HG03354 (cell line): ENCODE measurements around the gene CENPS.
"Not testable (repeated sequence)": the region's sequence is repeated elsewhere in the genome, so short reads cannot be mapped to it uniquely, and the experiment has no call there.

Source experiments
- ATAC-seq: cut with Tn5 transposase; IDR thresholded peaks from one replicate; pipeline ENCODE4 v1.9.1; 2021; ENCODE audit warnings: mild to moderate bottlenecking; ENCODE audit not compliant: unreplicated experiment, poor library complexity, severe bottlenecking

CENPS gene

DNA sequence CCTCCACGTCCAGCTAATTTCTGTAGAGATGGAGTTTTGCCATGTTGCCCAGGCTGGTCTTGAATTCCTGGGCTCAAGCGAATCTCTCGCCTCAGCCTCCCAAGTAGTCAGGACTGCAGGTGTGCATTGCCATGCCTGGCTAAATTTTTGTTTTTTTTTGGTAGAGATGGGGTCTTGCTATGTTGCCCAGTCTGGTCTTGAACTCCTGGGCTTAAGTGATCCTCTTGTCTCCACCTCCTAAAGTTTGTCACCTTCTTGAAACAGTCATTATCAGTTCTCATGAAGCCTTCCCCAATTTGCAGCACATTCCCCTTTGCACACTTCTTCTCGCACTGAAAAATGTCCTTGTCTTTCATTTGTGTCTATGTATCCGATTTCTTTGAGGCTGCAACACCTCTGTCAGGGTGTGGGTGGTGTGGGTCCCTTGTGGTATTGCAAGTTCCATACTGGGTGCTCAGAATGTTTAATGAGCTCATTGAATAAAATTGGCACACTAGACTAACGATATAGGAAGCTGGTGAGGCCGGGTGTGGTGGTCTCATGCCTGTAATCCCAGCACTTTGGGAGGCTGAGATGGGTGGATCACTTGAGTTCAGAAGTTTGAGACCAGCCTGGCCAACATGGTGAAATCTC is 16.7 kb downstream of the CENPS start:
- no peak for ATAC-seq

GRCh38 chr1:10449751-10450150 is 19.5 kb downstream of the CENPS start, which contains the start of gene CORT:
Gene CORT, plus strand, starts transcription at chr1:10450031. Its CDS starts 193 bp downstream, at chr1:10450224.
- ATAC-seq = no peak

- ATAC-seq = no peak
Measured at GRCh38 chr1:10450156-10450814, 20.1 kb downstream of the CENPS start.

GRCh38 chr1:10450836-10451235 is 20.6 kb downstream of the CENPS start:
- ATAC-seq = no peak

DNA sequence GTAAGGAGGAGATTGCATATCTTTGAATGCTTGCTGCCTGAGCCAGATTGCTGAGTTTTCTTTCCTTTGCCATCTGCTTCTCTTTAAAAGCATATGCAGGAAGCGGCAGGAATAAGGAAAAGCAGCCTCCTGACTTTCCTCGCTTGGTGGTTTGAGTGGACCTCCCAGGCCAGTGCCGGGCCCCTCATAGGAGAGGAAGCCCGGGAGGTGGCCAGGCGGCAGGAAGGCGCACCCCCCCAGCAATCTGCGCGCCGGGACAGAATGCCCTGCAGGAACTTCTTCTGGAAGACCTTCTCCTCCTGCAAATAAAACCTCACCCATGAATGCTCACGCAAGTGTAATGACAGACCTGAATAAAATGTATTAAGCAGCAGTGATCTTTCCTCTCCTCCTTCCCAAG is 21.1 kb downstream of the CENPS start:
- ATAC-seq = no peak

GRCh38 chr1:10456048-10456447 is 25.8 kb downstream of the CENPS start:
- no peak for ATAC-seq

GRCh38 chr1:10456661-10457060 is 26.4 kb downstream of the CENPS start:
- no peak for ATAC-seq

DNA sequence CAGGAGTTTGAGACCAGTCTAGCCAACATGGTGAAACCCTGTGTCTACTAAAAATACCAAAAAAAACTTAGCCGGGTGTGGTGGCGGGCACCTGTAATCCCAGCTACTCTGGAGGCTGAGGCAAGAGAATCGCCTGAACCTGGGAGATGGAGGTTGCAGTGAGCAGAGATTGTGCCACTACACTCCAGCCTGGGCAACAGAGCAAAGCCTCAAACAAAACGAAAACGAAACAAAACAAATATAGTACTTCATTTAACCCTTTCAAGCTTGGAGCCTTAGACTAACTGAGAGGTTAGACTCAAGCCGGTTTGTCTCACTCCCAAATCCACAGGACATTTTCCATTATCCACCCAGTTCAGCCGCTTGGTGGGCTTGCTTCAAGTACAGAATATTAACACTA is 27.2 kb downstream of the CENPS start:
- not testable (repeated sequence) for ATAC-seq

GRCh38 chr1:10457875-10458274 is 27.6 kb downstream of the CENPS start:
- ATAC-seq = no peak

- ATAC-seq = no peak
Measured at GRCh38 chr1:10459184-10459583, 29.0 kb downstream of the CENPS start.

DNA sequence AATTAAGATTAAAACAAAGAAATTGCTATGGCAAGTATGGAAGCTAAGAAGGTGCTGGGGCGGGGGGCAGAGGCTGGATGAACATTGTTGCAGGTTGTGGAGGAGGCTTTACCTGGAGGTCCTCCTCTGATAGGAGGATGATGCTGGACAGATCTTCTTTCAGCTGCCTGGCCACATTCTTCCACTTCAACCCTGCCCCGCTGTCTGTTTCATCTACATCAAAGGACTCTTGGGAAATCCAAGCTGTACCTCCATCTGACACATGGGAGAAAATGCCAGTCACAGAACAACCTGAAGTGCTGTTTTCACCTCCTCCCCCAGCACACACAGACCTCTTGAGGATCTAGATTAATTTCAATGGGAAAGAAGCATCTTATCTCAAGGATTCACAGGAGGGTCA is 36.8 kb downstream of the CENPS start:
- ATAC-seq = no peak

DNA sequence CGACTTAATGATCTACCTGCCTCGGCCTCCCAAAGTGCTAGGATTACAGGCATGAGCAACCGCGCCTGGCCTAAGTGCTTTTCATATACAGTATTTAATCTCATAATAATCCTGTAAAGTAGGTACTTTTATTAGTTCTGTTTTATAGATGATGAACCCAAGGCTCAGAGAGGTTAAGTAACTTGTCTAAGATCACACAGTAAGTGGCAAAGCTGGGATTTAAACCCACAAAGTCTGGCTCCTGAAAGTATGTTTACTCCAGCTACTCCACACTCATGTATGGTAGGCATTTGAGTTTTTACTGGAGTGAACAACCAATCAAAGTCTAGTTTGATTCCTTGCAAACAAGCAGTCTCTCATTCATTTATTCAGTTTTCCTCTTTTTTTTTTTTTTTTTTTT is 39.8 kb downstream of the CENPS start:
- ATAC-seq = no peak

GRCh38 chr1:10471411-10472219 is 41.4 kb downstream of the CENPS start:
- peak; percentile 7 for ATAC-seq

DNA sequence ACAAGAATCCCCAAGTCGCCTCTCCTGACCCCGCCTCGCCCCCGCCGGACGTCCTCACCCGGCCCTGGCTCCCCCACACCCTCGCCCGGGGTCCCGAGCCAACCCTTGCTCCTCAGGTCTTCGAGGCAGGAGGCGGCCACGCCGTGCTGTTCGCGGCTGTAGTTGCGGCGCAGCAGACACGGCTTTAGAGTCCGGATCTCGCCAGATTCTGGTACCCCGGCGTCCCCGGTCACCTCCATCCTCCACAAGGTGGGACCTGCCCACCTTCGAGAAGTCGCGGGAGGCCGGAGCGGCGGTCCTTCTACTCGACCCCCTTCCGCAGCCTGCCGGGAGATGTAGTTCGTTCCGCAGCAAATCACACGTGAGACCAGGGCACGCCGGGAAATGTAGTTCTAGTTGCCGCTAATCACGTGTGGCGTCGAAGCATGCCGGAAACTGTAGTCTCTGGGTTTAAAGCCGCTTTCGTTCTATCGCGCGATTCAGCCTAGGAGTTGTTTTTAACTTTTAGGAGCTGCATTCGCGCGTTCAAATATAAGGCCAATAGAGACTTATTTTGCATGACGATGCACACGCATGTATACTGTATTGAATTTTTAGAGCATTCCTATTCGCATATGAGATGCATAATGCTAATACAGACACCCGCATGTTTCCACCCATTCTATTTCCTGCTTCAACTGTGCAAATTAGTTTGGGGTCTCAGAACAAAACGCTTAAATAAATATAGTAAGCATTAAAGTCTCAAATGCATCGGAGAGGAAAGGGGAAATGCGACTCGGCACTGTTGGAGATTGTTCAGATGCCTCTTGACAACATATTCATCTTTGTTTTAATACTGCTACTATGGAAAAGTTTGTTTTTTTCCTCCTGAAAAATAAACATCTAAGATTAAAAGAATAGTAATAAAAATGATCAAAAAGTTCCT is 42.2 kb downstream of the CENPS start, which contains the start of gene DFFA:
DFFA (minus strand) TSS at position 310 of the 925 bp plus-strand sequence; CDS start at position 239, 71 bp downstream.
- ATAC-seq = peak; percentile 85

DNA sequence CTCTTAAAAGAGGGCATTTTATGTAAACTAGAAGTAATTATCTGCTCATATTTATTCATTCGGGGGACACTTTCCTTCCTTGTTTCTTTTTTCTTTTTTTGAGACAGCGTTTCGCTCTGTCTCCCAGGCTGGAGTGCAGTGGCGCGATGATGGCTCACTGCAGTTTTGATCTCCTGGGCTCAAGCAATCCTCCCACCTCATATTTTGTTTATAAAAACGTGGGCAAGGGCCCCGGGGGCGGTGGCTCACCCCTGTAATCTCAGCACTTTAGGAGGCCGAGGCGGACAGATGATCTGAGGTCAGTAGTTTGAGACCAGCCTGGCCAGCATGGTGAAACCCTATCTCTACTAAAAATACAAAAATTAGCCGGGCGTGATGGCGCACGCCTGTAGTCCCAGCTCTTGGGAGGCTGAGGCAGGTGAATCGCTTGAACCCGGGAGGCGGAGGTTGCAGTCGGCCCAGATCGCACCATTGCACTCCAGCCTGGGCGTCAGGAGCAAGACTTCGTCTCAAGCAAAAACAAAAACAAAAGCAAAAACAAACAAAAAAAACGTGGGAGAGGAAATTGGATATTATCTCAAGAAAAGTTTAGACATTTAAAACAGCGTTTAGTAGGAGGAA is 43.0 kb downstream of the CENPS start:
- no peak for ATAC-seq

DNA sequence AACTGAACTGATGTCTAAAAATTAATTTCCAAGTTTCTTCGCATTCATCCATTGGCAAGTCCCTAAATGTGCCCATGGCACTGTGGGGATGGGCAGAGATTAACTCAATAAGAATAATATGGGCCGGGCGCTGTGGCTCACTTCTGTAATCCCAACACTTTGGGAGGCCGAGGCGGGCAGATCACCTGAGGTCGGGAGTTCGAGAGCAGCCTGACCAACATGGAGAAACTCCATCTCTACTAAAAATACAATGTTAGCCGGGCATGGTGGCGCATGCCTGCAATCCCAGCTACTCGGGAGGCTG is 44.0 kb downstream of the CENPS start:
- not testable (repeated sequence) for ATAC-seq

DNA sequence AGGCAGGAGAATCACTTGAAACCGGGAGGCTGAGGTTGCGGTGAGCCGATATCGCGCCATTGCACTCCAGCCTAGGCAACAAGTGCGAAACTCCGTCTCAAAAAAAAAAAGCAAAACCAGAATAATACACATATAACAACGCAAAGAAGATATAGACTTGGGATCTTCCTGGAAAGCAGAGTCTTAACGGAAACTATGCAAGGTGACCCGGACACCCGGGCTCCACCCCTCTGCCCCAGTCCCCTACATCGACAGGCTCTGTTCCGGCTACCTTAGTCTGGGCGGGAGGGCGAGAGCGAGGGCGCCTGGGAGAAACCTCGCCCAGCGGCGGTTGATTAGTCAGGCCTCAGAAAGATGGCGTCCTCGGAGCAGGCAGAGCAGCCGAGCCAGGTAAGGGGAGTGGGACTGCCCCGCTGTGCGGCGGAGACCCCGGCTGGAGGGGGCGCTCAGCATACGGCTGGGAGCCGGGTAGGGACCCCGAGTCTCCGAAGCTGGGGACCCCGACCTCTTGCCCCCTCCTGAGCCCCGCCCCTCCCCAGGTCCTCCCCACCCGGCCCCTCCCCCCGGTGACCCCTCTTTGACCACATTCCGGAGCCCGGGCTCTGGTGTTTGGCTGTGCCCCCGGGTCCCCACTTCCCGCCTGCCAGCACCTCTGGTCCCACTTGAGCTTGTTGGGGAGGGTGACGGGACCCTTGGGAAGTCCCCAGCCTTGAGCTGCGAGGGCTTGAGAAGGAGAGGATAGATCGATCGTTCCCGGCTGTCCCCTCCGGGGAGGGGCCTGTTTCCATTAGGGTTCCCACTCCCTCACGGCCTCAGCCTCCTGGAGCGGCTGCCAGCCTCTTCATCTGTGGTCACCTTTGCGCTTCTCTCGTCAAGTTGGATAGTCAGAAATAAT is 44.6 kb downstream of the CENPS start, which contains the start of gene PEX14:
PEX14 (plus strand) TSS at position 338 of the 895 bp plus-strand sequence; CDS start at position 355, 17 bp downstream.
- ATAC-seq = peak; percentile 76

DNA sequence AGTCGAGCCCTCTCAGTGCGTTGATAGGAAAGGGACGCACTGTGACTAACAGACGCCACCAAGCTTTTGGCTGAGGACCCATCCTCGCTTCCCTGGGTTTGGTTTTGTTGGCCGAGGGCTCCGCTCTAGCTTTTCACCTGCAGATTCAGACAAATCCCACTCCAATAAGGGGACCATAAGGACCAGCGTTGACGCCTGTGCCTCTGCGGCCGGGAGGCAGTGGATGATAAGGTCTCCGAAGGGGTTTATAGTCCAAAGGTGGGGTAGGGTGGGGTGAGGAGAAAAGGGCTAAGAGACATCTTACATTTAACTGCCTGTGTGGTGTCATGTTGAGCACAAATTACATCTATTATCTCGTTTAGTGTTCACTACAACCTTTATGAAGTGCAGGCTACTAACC is 45.3 kb downstream of the CENPS start:
- ATAC-seq = no peak
